Measurements from ENCODE around the gene SGO1.

SGO1 gene

GRCh38 chr3:20154928-20155327, 31.1 kb downstream of the SGO1 start:
- no peak for TF ChIP-seq REST (IDR thresholded peaks at IDR 0.05; ENCODE audit: insufficient replicate concordance, low read depth)
- no peak for TF ChIP-seq CTCF (IDR thresholded peaks at IDR 0.05; ENCODE audit: insufficient read depth, low read length)
- TF ChIP-seq SPI1 (IDR thresholded peaks at IDR 0.05; ENCODE audit: borderline replicate concordance, low read depth) = no peak
- TF ChIP-seq GABPA (IDR thresholded peaks at IDR 0.05; ENCODE audit: low read depth) = no peak
- no peak for TF ChIP-seq POLR2AphosphoS5 (IDR thresholded peaks at IDR 0.05; ENCODE audit: low read depth)

GRCh38 chr3:20154078-20154477, 31.9 kb downstream of the SGO1 start:
- no peak for DNase-seq (ENCODE audit: low read depth in 1 of 2, low spot score in 1 of 2)
- TF ChIP-seq GABPA (IDR thresholded peaks at IDR 0.05; ENCODE audit: low read depth) (no peak), REST (IDR thresholded peaks at IDR 0.05; ENCODE audit: insufficient replicate concordance, low read depth) (no peak), SPI1 (IDR thresholded peaks at IDR 0.05; ENCODE audit: borderline replicate concordance, low read depth) (no peak), POLR2AphosphoS5 (IDR thresholded peaks at IDR 0.05; ENCODE audit: low read depth) (no peak), CTCF (IDR thresholded peaks at IDR 0.05; ENCODE audit: insufficient read depth, low read length) (no peak)
- H3K27ac ChIP-seq (replicated peaks) = no peak overlapping the region
- no peaks in the 10 kb centered on the region for H3K27me3 ChIP-seq (ENCODE audit: insufficient read depth, poor library complexity, severe bottlenecking)
- H3K4me3 ChIP-seq (replicated peaks; ENCODE audit: insufficient read depth, low read length) = no peak overlapping the region

More at GRCh38 chr3:20154928-20155327, 31.1 kb downstream of the SGO1 start:
- DNase-seq (ENCODE audit: low read depth in 1 of 2, low spot score in 1 of 2) = no peak
- no peak overlapping the region for H3K4me3 ChIP-seq (replicated peaks; ENCODE audit: insufficient read depth, low read length)
- no peak overlapping the region for H3K27ac ChIP-seq (replicated peaks)
- H3K27me3 ChIP-seq (ENCODE audit: insufficient read depth, poor library complexity, severe bottlenecking) = no peaks in the 10 kb centered on the region

- Histone ChIP-seq H3K4me3 (replicated peaks; ENCODE audit: insufficient read depth, low read length) (no peak overlapping the region), H3K27me3 (ENCODE audit: insufficient read depth, poor library complexity, severe bottlenecking) (no peaks in the 10 kb centered on the region), H3K27ac (replicated peaks) (no peak overlapping the region)
- DNase-seq (ENCODE audit: low read depth in 1 of 2, low spot score in 1 of 2) = no peak
- TF ChIP-seq CTCF (IDR thresholded peaks at IDR 0.05; ENCODE audit: insufficient read depth, low read length) (no peak), POLR2AphosphoS5 (IDR thresholded peaks at IDR 0.05; ENCODE audit: low read depth) (no peak), REST (IDR thresholded peaks at IDR 0.05; ENCODE audit: insufficient replicate concordance, low read depth) (no peak), GABPA (IDR thresholded peaks at IDR 0.05; ENCODE audit: low read depth) (no peak), SPI1 (IDR thresholded peaks at IDR 0.05; ENCODE audit: borderline replicate concordance, low read depth) (no peak)
Observed at GRCh38 chr3:20148466-20148865, 37.5 kb downstream of the SGO1 start.

Data from HL-60 (cell line).